ENCODE measurements around the gene KHNYN.
A peak's percentile ranks its signal among the peaks of the same experiment; 100 is the strongest.

KHNYN gene

DNA sequence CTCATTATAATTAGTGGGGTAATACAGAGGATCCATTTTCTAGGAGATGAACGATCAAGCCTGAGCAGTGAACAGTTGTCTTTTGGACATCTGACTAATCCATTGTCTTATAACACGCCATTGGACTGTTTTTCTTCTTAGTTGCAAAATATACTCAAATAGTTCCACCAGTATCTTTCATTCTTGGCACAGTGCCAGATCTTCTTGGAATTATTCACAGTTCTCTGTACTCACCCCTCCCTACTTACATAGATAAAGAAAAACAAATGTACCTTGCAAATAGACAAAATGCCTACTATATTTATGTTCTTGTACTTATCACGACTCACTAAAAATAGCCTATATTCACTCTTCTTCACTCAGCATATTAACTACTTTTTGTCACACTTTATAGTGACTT is 4.0 kb upstream of the KHNYN start:
- DNase-seq, result peak; percentile 77

DNA sequence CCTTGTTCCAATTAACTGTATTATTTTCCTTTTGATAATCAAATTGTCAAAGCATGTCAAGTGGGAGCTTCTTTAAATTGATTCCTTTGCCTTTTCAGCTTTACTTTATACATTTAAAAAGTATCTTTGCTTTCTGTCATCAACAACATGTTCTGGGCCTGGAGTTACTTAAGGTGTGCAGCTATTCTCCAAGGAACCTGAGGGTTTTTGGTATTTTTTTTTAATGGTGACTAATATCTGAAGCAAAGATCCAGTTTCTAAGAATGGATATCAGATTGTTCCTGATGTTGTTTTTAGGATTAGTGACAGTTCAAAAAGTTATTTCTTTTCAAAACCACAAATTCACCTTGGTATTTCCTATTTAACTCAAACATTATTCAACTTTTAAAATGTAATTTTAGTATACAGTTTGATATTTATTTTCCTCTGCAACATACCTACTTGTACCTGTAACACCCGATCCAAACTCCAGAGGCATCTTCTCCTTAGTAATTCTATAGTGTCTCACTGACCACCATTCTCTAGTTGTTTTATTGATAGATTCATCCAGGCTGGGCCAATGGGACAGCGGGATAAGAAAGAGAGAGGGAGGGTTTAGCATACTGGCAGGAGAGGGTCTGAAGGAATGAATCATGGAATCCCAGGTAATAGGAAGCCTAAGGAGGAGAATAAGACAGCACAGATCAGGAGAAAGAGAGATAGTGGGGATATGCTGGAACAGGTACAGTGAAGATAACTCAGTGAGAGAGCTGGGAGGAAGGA is 3.4 kb upstream of the KHNYN start:
- DNase-seq, result no peak

DNA sequence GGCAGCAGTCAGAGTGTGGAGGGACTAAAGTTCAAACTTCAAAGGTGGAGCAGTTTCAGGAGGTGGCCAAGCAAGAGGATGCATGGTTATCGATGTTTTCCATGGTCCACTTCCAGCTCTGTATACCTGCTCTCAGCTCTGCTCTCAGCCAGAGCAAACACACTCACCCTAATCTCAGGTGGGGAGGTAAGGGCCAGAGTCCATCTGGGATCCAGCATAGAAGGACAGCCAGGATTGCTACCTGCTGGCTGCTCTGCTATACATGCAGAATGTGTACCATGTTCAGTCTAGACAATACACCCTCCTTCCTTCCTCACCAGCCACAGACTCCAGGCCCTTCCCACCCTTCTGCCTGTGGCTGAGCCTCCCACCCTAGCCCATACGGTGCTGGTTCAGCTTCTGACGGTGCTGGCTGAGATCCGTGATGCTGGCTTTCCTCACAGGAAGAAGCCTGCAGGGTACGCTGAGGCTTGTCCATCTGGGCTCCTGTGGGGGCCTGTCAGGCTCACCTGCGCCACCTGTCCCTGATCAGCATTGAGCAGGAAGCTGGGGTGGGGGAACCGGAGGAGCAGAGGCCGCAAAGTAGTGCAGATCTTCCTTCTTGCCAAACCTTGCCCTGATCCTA is 2.7 kb upstream of the KHNYN start:
- no peak for DNase-seq

DNA sequence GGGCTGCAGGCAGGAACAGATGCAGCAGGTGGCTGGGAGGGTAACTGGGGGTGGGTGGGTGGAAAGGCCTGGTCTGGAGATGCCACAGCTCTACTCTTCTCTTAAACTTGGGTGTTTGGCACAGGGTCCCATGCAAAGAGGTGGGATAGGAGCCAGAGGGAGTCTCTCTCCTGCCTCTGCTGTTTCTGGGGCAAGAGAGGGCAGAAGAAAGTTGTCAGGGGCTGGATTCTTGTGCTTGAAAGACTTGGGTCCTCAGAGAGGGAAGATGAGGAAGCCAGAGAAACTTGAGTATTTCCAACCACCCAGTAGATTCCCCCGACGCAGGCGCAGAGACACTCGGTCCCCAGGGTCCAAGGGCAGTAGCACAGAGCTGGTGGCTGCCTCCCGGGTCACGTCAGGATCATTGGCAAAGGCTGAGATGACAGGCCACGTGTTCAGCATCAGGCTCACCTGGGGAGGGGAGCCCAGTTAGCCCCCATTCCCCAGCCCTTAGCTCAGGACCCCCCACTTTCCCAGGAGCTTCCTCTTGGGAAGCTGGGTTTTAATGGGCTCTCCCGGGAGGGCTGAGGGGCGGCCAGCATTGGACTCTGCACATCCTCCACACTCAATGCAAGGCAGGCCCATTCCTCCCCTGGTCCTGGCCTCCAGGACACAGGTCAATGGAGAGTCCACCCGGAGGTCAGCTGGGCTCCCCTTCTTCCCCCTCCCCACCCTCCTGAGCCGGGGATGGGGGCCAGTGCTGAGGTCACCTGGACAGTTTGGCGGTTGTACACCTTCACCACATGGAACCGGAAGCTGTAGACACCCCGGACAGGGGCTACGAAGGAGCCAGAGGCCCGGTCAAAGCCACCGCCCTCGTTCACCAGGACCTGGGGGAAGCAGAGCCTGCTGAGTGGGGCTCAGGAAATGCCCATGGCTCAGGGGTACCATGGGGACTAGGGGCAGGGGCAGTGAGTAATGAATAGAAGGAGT is 1.9 kb upstream of the KHNYN start:
- DNase-seq, result no peak

DNA sequence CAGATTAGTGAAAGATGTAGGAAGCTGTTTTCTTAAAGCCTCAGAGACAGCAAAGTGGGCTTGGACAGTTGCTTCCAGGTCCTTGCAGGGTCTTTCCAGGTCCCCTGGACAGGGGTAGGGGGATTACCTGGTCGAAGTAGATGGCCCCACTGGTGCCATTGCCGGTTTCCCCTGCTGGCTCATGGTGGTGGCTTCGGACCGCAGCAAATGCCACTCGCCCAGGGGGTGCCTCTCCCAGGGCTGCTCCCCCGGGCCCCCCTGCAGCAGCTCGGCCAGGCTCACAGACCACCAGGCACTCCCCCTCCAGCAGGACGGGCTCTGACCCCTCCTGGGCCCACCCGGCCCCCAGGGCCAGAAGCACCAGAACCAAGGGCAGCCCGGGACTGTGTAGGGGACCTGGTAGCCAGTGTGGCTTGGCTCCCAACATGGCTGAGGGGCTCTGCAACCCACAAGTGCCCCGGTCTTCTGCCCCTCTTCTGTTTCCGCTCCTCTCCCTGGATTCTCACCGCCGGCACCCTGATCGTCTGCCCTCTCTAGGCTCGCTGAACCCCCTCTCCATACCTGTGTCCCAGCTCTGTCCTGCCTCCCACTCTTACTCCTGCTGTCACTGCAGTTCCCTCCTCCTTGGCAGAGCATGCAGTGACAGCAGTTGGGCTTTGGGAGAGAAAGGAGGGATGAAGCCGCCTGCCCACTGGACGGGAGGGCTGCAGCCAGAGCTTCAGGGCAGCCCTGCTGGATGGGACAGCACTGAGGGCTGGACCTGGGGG is 943 bp upstream of the KHNYN start:
- DNase-seq, result no peak

DNA sequence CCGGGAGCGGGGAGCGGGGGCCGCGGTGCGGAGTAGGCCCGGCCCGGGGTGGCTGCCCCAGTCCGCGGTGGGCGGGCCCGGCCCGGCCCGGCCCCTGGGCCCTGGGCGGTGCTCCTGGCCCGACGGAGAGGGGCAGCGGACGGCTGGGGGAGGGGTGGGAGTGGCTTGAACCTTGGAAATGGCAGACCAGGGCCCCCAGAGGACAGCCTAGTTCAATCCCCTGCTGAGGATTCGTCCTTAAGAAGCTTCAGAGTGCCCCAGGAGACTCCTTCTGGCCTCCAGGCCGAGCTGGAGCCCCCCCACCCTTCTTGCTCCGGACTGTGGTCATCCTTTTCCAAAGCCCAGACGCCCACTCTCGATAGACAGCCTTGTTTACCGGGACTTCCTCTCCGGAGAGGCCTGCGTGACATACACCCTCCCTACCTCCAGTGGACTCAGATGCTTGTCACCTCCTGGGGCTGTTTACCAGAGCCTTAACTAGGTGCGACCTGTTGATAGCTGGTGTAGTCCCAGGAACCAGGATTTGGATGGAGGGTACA is 458 bp downstream of the KHNYN start:
- peak; percentile 79 for DNase-seq

DNA sequence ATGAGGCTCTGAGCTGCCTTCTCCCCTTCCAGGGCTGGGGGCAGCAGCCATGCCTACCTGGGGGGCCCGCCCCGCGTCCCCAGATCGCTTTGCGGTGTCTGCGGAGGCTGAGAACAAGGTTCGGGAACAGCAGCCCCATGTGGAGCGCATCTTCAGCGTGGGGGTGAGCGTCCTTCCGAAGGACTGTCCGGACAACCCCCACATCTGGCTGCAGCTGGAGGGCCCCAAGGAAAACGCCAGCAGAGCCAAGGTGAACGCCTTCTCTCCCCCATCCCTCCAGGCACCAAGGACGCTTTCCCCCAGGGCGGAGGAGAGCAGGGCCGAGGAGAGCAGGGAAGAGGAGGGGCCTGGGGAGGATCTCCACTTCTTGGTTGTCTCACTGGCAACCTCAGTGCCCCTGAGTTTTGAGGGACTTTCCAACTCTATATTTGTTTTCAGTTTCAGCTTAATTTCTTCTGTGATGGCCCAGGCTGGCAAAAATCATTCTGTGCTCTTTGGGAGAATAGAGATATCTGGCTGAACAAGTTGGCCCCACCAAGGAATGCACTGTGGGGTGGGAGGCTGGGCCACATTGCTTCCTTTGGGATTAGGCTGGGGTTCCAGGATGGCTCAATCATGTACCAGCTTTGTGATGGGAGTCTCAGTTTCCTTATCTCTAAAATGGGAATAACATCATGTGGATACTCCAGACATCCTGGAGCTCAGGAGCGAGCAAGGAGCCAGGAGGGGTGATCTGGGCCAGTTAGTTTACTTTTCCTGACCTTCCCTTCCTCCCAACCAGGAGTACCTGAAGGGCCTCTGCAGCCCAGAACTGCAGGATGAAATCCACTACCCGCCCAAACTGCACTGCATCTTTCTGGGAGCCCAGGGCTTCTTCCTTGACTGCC is 1.2 kb downstream of the KHNYN start:
- DNase-seq, result peak; percentile 54

DNA sequence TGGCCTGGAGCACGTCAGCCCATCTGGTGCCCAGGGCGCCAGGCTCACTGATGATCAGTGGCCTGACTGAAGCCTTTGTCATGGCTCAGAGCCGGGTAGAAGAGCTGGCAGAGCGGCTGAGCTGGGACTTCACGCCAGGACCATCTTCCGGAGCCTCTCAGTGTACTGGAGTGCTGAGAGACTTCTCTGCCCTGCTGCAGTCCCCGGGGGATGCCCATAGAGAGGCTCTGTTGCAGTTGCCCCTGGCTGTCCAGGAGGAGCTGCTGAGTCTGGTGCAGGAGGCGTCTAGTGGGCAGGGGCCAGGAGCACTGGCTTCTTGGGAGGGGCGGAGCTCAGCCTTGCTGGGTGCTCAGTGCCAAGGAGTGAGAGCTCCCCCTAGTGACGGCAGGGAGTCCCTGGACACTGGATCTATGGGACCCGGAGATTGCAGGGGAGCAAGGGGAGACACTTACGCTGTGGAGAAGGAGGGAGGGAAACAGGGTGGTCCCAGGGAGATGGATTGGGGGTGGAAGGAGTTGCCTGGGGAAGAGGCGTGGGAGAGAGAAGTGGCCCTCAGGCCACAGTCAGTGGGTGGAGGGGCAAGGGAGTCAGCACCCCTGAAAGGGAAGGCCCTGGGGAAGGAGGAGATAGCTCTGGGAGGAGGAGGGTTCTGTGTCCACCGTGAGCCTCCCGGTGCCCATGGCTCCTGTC is 2.0 kb downstream of the KHNYN start:
- DNase-seq, result peak; percentile 91

DNA sequence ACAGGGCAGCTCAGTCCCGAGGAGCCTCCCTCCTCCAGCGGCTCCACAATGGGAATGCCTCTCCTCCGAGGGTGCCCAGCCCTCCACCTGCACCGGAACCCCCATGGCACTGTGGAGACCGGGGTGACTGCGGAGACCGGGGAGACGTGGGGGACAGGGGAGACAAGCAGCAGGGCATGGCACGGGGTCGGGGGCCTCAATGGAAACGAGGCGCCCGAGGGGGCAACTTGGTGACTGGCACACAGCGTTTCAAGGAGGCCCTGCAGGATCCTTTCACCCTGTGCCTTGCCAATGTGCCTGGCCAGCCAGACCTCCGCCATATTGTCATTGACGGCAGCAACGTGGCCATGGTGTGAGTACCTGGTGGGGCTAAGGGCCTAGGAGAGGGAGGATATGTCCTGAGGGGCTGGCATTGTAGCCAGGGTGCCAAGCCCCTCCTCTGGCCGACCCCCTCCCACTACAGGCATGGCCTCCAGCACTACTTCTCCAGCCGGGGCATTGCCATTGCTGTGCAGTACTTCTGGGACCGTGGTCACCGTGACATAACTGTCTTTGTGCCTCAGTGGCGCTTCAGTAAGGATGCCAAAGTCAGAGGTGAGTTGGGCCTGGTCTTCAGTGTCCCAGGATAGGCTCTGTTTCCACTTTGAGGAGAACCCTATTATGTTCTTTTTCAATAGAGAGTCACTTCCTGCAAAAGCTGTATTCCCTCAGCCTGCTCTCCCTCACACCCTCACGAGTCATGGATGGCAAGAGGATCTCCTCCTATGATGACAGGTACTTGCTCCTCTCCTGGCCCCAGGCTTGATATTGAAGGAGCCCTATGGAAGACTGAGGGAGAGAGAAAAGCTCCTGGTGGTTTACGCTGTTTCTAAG is 2.7 kb downstream of the KHNYN start:
- no peak for DNase-seq

DNA sequence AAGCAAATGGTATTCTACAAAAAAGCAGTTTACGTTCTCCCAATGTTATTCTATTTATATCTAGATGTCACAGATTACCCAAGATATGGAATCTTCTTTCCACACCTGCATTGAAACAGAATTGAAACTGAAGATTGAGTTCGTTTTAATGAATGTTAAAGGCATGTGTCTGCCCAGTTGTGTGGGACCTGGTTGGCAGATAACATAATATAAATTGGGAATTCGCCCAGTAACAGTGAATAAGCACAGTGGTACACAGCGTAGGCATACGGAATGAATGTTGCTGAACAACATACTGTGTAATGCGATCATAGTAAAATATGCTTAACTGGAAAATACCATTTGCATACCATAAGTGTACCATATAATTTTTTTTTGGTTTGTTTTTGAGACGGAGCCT is 4.3 kb downstream of the KHNYN start:
- DNase-seq, result no peak

DNA sequence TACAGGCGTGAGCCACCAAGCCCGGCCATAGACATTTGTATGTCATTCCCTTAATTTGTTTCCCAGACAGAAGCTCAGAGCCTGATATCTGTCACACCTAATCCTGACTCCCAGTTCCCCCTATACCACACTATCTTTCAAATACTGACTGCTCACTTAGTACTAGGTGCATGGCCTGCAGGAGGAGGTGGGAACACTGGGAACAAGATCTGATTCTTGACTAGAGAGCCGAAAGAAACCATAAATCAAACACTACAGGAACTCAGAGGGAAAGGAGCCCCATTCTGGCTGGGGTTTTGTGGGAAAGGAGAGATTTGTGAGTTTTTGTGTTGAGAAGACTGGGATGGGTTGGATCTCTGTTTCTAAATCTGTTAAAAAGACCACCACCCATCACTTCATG is 4.9 kb downstream of the KHNYN start:
- DNase-seq, result no peak

DNA sequence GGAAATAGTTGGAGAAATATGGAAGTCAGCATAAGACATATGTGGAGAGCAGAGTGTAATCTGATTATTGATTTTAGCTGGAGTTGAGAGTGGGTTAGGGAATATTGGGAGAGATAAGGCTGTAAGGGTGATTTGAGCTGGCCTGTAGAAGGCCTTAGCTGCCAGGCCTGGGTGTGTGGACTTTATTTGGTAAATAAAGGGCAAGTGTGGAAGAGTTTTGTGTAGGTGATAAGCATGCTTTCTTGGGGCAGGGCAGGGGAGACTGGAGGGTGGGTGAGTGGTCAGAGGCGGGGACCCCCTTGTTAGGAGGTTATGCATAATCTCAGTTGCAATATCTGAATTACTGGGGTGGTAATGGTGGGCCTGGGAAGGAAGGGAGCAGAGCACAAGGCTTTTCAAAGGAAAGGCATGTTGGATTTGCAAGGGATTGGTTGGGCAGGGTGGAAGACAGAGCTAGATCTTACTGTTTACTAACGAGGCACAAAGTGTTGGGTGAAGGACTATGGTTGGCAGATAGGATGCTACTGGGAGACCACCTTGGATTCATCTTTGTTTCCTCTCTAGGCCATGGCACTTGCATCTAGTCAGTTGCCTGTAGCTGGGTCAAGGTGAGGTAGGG is 5.5 kb downstream of the KHNYN start:
- no peak for DNase-seq

DNA sequence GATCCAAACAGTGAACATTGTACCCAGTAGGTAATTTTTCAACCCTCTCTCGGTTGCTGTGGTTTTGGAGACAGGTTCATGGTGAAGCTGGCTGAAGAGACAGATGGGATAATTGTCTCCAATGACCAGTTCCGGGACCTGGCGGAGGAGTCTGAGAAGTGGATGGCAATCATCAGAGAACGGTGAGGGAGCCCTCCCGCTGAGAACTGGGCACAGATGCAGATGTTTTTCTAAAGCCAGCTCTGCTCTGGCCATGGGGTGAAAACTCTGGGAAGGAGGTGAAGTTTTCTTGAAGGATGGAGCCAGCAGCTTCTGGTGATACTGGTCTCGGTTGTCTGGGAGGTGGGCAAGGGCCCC is 6.2 kb downstream of the KHNYN start:
- DNase-seq, result no peak

DNA sequence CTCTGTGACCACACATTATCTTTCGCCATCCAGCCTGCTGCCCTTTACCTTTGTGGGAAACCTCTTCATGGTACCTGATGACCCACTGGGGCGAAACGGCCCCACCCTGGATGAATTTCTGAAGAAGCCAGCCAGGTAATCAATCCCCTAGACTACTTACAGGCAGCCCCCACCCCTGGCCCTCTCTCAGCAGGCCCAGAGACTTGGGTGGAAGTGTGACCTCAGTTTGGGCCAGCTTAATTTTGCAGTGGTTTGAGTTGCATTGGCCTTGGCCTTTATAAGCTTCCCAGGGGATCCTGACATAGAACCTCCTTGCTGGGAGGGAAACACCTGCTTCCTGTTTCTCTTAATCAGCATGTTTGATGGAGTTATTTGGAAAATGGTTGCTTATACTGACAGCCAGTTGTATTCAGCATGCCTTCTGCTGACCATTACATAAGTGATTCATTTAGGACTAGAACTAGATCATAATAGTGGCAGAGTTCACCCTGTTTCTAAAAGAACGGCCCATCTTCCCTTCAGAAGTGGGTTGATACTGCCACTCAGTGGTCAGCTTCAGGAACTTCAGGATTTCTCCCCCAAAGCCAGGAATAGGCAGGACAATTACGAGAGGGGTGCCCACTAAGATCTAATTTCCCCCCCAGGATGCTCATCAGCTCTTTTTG is 6.7 kb downstream of the KHNYN start:
- DNase-seq, result peak; percentile 71

DNA sequence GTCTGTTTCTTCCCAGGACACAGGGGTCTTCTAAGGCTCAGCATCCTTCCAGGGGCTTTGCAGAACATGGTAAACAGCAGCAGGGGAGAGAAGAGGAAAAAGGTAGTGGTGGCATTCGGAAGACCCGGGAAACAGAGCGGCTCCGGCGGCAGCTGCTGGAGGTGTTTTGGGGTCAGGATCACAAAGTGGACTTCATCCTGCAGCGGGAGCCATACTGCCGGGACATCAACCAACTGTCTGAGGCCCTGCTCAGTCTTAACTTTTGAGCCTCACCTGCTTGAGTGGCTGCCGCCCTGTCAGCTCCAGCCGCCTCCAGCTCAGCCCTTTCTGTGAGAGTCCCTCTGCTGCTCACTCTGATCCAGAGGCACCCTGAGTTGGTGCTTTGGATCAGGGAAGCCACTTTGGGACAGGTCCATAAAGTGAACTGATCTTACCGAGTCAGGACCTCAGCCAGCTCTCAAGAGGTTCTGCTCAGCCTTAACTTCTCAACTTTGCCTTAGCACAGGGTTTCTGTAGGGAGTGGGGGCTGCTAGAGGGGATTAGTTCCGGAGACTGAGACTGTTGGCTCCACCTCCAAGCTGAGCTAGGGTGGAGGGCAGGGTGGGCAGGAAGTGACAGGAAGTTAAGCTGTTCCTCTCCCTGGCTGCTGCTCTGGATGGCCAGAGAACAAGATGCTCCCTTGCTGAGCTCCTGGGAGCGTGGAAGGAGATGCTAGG is 7.4 kb downstream of the KHNYN start:
- DNase-seq, result no peak

DNA sequence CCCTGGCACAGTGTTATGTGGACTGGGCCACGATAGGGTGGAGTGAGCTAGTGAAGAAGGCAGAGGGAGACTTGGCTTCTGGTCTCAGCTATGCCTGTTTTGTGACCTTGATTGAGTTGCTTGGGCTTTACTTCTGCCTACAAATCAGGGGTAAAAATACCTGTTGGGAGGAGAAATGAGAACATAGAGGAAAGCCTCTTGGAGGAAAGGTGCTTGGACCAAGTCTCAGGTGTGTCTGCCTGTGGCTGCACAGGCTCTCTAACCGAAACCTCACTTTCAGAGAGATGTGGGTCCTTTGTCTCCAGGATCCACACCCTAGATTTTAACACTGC is 7.9 kb downstream of the KHNYN start:
- DNase-seq, result no peak

DNA sequence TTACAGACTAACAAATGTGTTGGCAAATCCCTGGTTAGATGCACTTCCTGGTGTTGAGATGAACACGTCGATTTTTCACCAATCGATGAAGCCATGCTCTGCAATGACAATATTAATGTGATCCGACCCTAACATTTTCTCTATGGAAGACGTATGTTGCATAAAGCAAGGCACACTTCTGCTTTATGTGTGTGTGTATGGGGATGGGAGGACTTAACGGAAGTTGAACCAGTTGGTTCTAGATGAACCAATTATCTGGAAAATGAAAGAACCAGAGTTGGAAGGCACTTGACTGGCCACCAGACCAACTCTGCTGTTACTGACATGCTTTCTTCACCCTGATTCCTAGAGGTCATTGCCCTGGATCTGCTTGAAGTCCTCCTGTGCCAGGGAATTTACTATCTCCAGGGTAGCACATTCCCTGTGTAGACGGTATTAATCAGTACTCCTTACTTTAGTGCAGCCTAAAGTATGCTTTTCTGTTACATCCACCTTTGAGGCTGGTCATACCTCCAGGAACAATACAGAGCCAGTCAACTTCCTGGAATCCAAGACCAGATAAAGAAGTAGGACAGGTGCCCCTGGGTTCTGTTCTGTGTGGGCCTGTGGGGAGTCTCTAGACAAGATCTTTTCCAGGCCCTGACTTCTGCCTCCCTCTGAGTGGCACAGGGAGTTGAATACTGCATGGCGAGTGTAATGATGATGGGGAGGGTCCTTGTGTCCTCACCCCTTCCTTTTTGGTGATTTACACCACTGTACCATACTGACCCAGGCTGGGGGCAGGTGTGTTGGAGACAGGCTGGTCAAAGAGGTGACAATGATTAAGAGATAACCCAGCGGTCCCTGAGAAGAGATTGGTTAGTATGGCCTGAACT is 8.7 kb downstream of the KHNYN start:
- no peak for DNase-seq

Data from fibroblast of upper back skin (primary cell).